Nephron progenitor cell (in vitro differentiated cells): ENCODE measurements around the gene VPS13C.

Experiments used
- DNase-seq: peaks from one replicate; pipeline ENCODE4 v3.0.0; 2021
- H3K27ac Mint-ChIP-seq: 2 replicates; pipeline ENCODE4 v1.8.0; 2021; ENCODE audit warnings: mild to moderate bottlenecking, moderate library complexity, mixed read lengths
- H3K27me3 Mint-ChIP-seq: 2 replicates; pipeline ENCODE4 v1.8.0; 2021; ENCODE audit warnings: mild to moderate bottlenecking, low read depth, mixed read lengths; ENCODE audit not compliant: poor library complexity
- H3K36me3 Mint-ChIP-seq: 2 replicates; pipeline ENCODE4 v1.8.0; 2021; ENCODE audit warnings: low read depth, mixed read lengths
- H3K4me1 Mint-ChIP-seq: 2 replicates; pipeline ENCODE4 v1.8.0; 2021; ENCODE audit warnings: mixed read lengths
- H3K4me3 Mint-ChIP-seq: 2 replicates; pipeline ENCODE4 v1.8.0; 2021; ENCODE audit warnings: mild to moderate bottlenecking, moderate library complexity, mixed read lengths
- H3K9me3 Mint-ChIP-seq: 2 replicates; pipeline ENCODE4 v1.8.0; 2021; ENCODE audit warnings: mild to moderate bottlenecking, moderate library complexity, mixed read lengths
- CTCF ChIP-seq: fragments of 200-600 bp; sonication (generic); IDR thresholded peaks from 2 replicates; pipeline ENCODE4 v1.5.0; 2021; ENCODE audit warnings: antibody characterized with exemption

The VPS13C gene

GRCh38 chr15:62047282-62047827, 12.9 kb downstream of the VPS13C start:
- no peak for DNase-seq
- TF ChIP-seq CTCF: no peak
- Mint-ChIP-seq H3K9me3 (peaks cover 9% of the 10 kb centered on the region), H3K27ac (no peak overlapping the region), H3K27me3 (no peaks in the 10 kb centered on the region), H3K4me1 (peaks cover 5% of the 10 kb centered on the region), H3K36me3 (peaks cover 9% of the 10 kb centered on the region), H3K4me3 (no peak overlapping the region)

GRCh38 chr15:62046078-62046743, 14.0 kb downstream of the VPS13C start:
- Mint-ChIP-seq H3K27me3 (no peaks in the 10 kb centered on the region), H3K9me3 (peaks cover 9% of the 10 kb centered on the region), H3K4me3 (no peak overlapping the region), H3K4me1 (no peaks in the 10 kb centered on the region), H3K27ac (no peak overlapping the region), H3K36me3 (peaks cover 9% of the 10 kb centered on the region)
- TF ChIP-seq CTCF: no peak
- no peak for DNase-seq

- TF ChIP-seq CTCF: no peak
- Mint-ChIP-seq H3K27me3 (no peaks in the 10 kb centered on the region), H3K4me3 (no peak overlapping the region), H3K27ac (no peak overlapping the region), H3K9me3 (peaks cover 4% of the 10 kb centered on the region), H3K36me3 (peaks cover 28% of the 10 kb centered on the region), H3K4me1 (no peaks in the 10 kb centered on the region)
- no peak for DNase-seq
These were observed 24.9 kb downstream of the VPS13C start for GRCh38 chr15:62035256-62035924.

- DNase-seq: no peak
- Mint-ChIP-seq H3K36me3 (peaks cover 5% of the 10 kb centered on the region), H3K27ac (no peak overlapping the region), H3K4me1 (no peaks in the 10 kb centered on the region), H3K9me3 (no peaks in the 10 kb centered on the region), H3K4me3 (no peak overlapping the region), H3K27me3 (no peaks in the 10 kb centered on the region)
- no peak for TF ChIP-seq CTCF
These were observed 32.3 kb downstream of the VPS13C start for GRCh38 chr15:62027916-62028315.

GRCh38 chr15:62027263-62027565, 33.0 kb downstream of the VPS13C start:
- Mint-ChIP-seq H3K36me3 (peaks cover 9% of the 10 kb centered on the region), H3K4me3 (no peak overlapping the region), H3K4me1 (no peaks in the 10 kb centered on the region), H3K27me3 (no peaks in the 10 kb centered on the region), H3K27ac (no peak overlapping the region), H3K9me3 (no peaks in the 10 kb centered on the region)
- no peak for DNase-seq
- no peak for TF ChIP-seq CTCF
